Hepatocyte (in vitro differentiated cells): ENCODE measurements around the gene CCDC167.

ENCODE experiments used
- CTCF ChIP-seq: fragments of 200-600 bp; sonication (generic); IDR thresholded peaks from 2 replicates; pipeline ENCODE4 v1.5.1; 2016; ENCODE audit warnings: antibody characterized with exemption, mild to moderate bottlenecking; ENCODE audit not compliant: poor library complexity
- EZH2 ChIP-seq: fragments of 200-600 bp; sonication (generic); IDR thresholded peaks from 2 replicates; pipeline ENCODE4 v1.6.1; 2016; ENCODE audit warnings: antibody characterized with exemption, mild to moderate bottlenecking, borderline replicate concordance

GRCh38 chr6:37512400-37513011, 12.8 kb upstream of the CCDC167 start:
- no peak for TF ChIP-seq CTCF
- TF ChIP-seq EZH2: no peak
